Epithelial cell of proximal tubule (primary cell): ENCODE measurements around the gene FANCM. TPM values are rescaled to one million over a fixed set of nuclear protein-coding genes. Genes with fewer than 3 reads are reported as not detected.
"Not testable (repeated sequence)": the region's sequence is repeated elsewhere in the genome, so short reads cannot be mapped to it uniquely, and the experiment has no call there.

ENCODE experiments used
- DNase-seq: peaks from one replicate; pipeline ENCODE4 v3.0.0-alpha.2; 2011; ENCODE audit warnings: low read depth
- H3K4me3 ChIP-seq: 2 replicates; pipeline ENCODE4 v1.5.1; 2011; ENCODE audit warnings: low read depth, mild to moderate bottlenecking, low read length
- CTCF ChIP-seq: conservative IDR thresholded peaks from 2 replicates; pipeline ENCODE4 v1.5.1; 2012; ENCODE audit warnings: low read depth, mild to moderate bottlenecking, low read length
- total RNA-seq: library from RNA; depleted of rRNA; stranded (reverse); fragments of >200 nt; gene quantifications from 2 replicates; pipeline ENCODE4 v1.2.3, GENCODE V29; 2015

The FANCM gene
- total RNA-seq, 1 donor from 2014 or later: 3.9 TPM

- DNase-seq: peak; percentile 23
- H3K4me3 ChIP-seq: no peak overlapping the region
- no peak for TF ChIP-seq CTCF
Measured at GRCh38 chr14:45199230-45199629, 63.5 kb downstream of the FANCM start.

DNA sequence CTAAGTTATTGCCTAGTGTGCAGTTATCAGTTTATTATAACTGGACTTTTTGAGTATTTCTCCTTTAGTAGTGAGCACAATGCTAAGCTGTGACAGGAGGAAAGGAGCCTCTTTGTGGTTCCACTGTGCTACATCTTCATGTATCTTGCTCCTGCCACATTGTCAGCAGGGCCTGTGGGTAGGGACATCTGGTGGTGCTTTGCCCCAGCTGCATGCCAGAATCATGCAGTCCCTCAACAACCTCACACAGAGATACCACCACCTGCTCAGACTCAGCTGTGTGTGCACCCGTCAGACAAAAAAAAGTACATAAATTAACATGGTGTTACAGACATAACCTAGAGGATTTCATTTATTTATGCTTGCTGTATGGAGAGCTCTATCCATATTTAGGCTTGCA, 66.2 kb downstream of the FANCM start:
- peak; percentile 35 for TF ChIP-seq CTCF
- no peak for DNase-seq
- H3K4me3 ChIP-seq: no peak overlapping the region

DNA sequence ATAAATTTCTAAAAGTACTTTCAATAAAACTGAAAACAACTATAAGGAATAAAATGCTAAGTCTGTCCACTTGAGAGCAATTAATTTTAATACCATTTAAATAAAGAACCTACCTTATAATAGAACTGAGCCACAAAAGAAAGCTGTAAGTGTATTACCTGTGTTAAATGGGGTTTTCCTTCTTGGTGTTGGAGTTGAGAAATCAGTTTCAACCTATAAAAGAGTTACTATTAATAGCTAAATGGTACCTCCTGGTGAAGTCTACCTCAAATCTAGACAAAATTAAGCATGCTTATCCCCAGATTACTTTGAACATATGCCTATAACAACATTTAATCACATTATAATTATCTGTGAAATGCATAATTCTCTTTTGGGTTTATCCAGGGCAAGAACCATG, 68.5 kb downstream of the FANCM start:
- no peak for DNase-seq
- no peak for TF ChIP-seq CTCF
- H3K4me3 ChIP-seq: no peak overlapping the region

GRCh38 chr14:45210159-45210558, 74.4 kb downstream of the FANCM start:
- no peak for DNase-seq
- no peak for TF ChIP-seq CTCF
- H3K4me3 ChIP-seq: no peak overlapping the region

DNA sequence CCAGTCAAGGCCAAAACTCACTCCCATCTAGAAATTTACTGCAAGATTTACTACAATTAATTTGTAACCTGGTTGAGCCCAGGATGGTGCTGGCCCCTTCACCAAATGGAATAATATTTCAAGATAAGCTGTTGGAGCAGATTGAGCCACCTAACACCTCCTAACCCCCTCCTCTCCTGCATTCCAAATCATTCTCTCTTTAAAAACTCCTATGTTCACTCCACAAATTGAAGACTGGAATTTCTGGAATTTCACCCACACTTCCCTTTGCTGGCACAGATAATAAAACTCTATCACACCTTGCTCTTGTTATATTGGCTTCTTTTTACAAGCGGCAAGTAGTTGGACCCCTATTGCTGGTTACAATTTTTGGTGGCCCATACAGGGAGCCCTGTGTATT, 75.6 kb downstream of the FANCM start:
- no peak overlapping the region for H3K4me3 ChIP-seq

GRCh38 chr14:45212231-45212630, 76.5 kb downstream of the FANCM start:
- H3K4me3 ChIP-seq: no peak overlapping the region
- no peak for DNase-seq
- TF ChIP-seq CTCF: no peak

More for the DNA sequence above, 75.6 kb downstream of the FANCM start:
- TF ChIP-seq CTCF: no peak
- no peak for DNase-seq

GRCh38 chr14:45213716-45214115, 78.0 kb downstream of the FANCM start:
- H3K4me3 ChIP-seq, DNase-seq: not testable (repeated sequence)

DNA sequence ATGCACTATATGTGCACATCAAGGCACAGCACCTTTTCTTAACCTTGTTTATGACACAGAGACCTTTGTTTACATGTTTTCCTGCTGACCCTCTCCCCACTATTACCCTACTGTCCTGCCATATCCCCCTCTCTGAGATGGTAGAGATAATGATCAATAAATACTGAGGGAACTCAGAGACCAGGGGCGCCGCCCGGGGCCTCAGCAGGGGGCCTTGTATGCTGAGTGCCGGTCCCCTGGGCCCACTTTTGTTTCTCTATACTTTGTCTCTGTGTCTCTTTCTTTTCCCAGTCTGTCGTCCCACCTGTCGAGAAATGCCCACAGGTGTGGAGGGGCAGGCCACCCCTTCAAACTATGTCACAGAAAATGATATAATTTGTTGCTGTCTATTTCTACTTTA, 78.6 kb downstream of the FANCM start:
- DNase-seq: not testable (repeated sequence)

More for the DNA sequence above, 78.6 kb downstream of the FANCM start:
- H3K4me3 ChIP-seq: not testable (repeated sequence)
